HG02943 (cell line): Measurements from ENCODE around the gene ABTB1.

Experiments used
- ATAC-seq: cut with Tn5 transposase; IDR thresholded peaks from one replicate; pipeline ENCODE4 v1.9.1; 2021; ENCODE audit warnings: mild to moderate bottlenecking, low read depth, moderate library complexity; ENCODE audit not compliant: unreplicated experiment

Gene ABTB1

GRCh38 chr3:127716384-127716783 is 43.6 kb downstream of the ABTB1 start:
- no peak for ATAC-seq

GRCh38 chr3:127717357-127718244 is 44.8 kb downstream of the ABTB1 start:
- ATAC-seq: no peak

- no peak for ATAC-seq
These were observed 45.6 kb downstream of the ABTB1 start for GRCh38 chr3:127718245-127718915.

- no peak for ATAC-seq
These were observed 46.2 kb downstream of the ABTB1 start for GRCh38 chr3:127718916-127719290.

GRCh38 chr3:127719369-127719768 is 46.6 kb downstream of the ABTB1 start:
- ATAC-seq: no peak

- ATAC-seq: no peak
These were observed 47.5 kb downstream of the ABTB1 start for GRCh38 chr3:127720161-127720823.

GRCh38 chr3:127720985-127721935 is 48.5 kb downstream of the ABTB1 start:
- no peak for ATAC-seq

- ATAC-seq: no peak
These were observed 49.5 kb downstream of the ABTB1 start for GRCh38 chr3:127722091-127722784.

GRCh38 chr3:127723011-127723567 is 50.3 kb downstream of the ABTB1 start:
- ATAC-seq: no peak

- ATAC-seq: no peak
These were observed 54.1 kb downstream of the ABTB1 start for GRCh38 chr3:127726894-127727293.

- no peak for ATAC-seq
These were observed 55.8 kb downstream of the ABTB1 start for GRCh38 chr3:127728417-127729015.

GRCh38 chr3:127729556-127730056 is 56.9 kb downstream of the ABTB1 start:
- no peak for ATAC-seq

- no peak for ATAC-seq
These were observed 57.4 kb downstream of the ABTB1 start for GRCh38 chr3:127730171-127730570.
